Ovary (tissue), 3 donors: ENCODE measurements around the gene NELL2.

Experiments
- CTCF ChIP-seq, 3 donors: fragments of 450-650 bp in 2 of 3; fragments of 200-600 bp in 1 of 3; IDR thresholded peaks; one replicate each; pipeline versions ENCODE4 v1.5.1 to v1.8.0; 2016 to 2022; ENCODE audit warnings: antibody characterized with exemption in 3 of 3, mild to moderate bottlenecking in 1 of 3
- EP300 ChIP-seq: sonication (generic); formaldehyde crosslinking; IDR thresholded peaks from one replicate; pipeline ENCODE4 v1.6.1; 2017; ENCODE audit warnings: antibody characterized with exemption
- POLR2A ChIP-seq: fragments of 450-650 bp; IDR thresholded peaks from one replicate; pipeline ENCODE4 v1.6.1; 2017; ENCODE audit warnings: antibody characterized with exemption, mild to moderate bottlenecking, moderate library complexity
- donor health status: DM: no; HTN: no; CAD: no.

- no peak for TF ChIP-seq POLR2A
- TF ChIP-seq CTCF (IDR thresholded peaks at IDR 0.05): no peak
- no peak for TF ChIP-seq EP300
Measured at GRCh38 chr12:44839785-44840184, 36.3 kb downstream of the NELL2 start.
